Astrocyte (in vitro differentiated cells and primary cell): ENCODE measurements around the gene USP35.

Source experiments
- EZH2 ChIP-seq: IDR thresholded peaks from 2 replicates; pipeline ENCODE4 v1.6.1; 2012; ENCODE audit warnings: mild to moderate bottlenecking, low read length, inconsistent platforms; ENCODE audit not compliant: insufficient read depth
- TF ChIP-seq, protein P1 (sequence below): IDR thresholded peaks from 2 replicates; pipeline ENCODE4 v1.5.1; 2011; ENCODE audit warnings: low read depth, mild to moderate bottlenecking, inconsistent platforms, low read length, moderate library complexity; ENCODE audit not compliant: insufficient read depth

DNA sequence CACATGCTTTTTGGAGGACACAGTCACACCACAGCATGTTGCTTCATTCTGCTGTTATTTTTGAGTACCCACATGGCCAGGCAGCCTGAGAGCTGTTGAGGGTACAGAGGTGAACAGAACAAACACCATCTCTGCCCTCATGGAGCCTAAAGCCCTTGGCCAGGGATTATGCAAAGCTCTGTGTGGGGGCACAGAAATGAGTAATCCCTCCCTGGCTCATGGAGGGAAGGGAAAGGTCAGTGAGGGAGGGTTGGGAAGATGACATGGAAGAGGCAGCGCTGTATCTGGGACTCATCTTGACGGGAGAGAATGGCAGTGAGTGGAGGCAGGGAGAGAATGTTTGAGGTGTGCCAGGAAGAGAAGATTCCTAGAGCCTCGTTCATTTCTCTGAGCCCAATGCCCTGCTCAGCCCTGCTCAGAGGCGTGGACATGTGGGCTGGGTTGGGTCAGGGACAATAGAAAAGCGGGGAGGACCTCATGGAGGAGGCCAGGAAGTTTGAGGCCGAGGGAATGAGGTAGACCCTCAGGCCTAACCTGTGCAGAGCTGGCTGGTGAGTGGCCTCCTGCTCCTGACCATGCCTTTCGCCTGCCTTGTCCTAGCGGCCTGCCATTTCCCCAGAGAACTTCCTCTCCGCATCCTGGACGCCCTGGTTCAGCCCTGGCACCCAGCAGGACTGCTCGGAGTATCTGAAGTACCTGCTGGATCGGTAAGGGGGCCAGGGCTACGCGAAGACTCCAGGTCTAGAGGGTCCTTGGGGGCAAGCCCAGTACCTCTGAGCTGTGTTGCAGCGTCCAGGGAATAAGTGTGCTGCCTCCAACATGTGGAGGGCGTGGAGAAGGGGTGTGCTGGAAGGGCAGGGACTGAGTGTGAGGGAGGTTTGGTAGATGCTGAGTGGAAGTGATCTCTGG is 19.8 kb downstream of the USP35 start:
- no peak for TF ChIP-seq EZH2
- TF ChIP-seq, protein P1, sequence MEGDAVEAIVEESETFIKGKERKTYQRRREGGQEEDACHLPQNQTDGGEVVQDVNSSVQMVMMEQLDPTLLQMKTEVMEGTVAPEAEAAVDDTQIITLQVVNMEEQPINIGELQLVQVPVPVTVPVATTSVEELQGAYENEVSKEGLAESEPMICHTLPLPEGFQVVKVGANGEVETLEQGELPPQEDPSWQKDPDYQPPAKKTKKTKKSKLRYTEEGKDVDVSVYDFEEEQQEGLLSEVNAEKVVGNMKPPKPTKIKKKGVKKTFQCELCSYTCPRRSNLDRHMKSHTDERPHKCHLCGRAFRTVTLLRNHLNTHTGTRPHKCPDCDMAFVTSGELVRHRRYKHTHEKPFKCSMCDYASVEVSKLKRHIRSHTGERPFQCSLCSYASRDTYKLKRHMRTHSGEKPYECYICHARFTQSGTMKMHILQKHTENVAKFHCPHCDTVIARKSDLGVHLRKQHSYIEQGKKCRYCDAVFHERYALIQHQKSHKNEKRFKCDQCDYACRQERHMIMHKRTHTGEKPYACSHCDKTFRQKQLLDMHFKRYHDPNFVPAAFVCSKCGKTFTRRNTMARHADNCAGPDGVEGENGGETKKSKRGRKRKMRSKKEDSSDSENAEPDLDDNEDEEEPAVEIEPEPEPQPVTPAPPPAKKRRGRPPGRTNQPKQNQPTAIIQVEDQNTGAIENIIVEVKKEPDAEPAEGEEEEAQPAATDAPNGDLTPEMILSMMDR = no peak
